Testis (tissue), 3 donors: ENCODE results near the gene RNU6-9. TPM values are rescaled to one million over a fixed set of nuclear protein-coding genes. Genes with fewer than 3 reads are reported as not detected.

Source experiments
- DNase-seq: peaks from one replicate; pipeline ENCODE4 v3.0.0-alpha.2; 2019
- H3K27ac ChIP-seq, 2 donors: fragments of 200-600 bp; sonication (generic); one replicate each; pipeline ENCODE4 v1.5.1; 2019
- H3K27me3 ChIP-seq: fragments of 200-600 bp; sonication (generic); one replicate; pipeline ENCODE4 v1.5.1; 2019
- H3K36me3 ChIP-seq: fragments of 200-600 bp; sonication (generic); one replicate; pipeline ENCODE4 v1.5.1; 2017; ENCODE audit warnings: low read depth; ENCODE audit errors: missing control alignments
- H3K4me1 ChIP-seq: fragments of 200-600 bp; sonication (generic); one replicate; pipeline ENCODE4 v1.5.1; 2019
- H3K4me3 ChIP-seq, 2 donors: fragments of 200-600 bp; sonication (generic); one replicate each; pipeline ENCODE4 v1.5.1; 2017 to 2019
- H3K9me3 ChIP-seq: fragments of 200-600 bp; sonication (generic); one replicate; pipeline ENCODE4 v1.5.1; 2017
- CTCF ChIP-seq, 3 experiments: fragments of 450-650 bp in 2 of 3; fragments of 200-600 bp in 1 of 3; sonication (generic) in 1 of 3; IDR thresholded peaks; one replicate each; pipeline ENCODE4 v1.5.1; 2016 to 2019; ENCODE audit warnings: antibody characterized with exemption in 3 of 3, mild to moderate bottlenecking in 2 of 3, moderate library complexity in 1 of 3
- POLR2A ChIP-seq: fragments of 450-650 bp; IDR thresholded peaks from one replicate; pipeline ENCODE4 v1.6.1; 2017; ENCODE audit warnings: antibody characterized with exemption, mild to moderate bottlenecking, moderate library complexity
- WGBS, 2 donors: methylation state at CpG; one replicate each; pipeline ENCODE4 v1.1.5; 2018; 5-methylcytosine and 5-hydroxymethylcytosine counted together
- intact Hi-C: fragments of 100-400 bp; cut with DNase I; formaldehyde crosslinking; loops from one replicate; pipeline ENCODE4 v1.15.1; 2023; ENCODE audit warnings: low total_unique reads
- polyA plus RNA-seq: library from polyadenylated mRNA; stranded (reverse); fragments of 350-450 nt; fragmentation: Illumina TruSeq; extraction: RNeasy Lipid Tissue Mini Kit (QIAGEN cat#74804); gene quantifications from one replicate; pipeline ENCODE4 v1.2.3, GENCODE V29; 2014; ENCODE audit warnings: low read depth, low replicate concordance; ENCODE audit not compliant: insufficient read depth
- total RNA-seq, 2 donors: library from RNA; depleted of rRNA; stranded (reverse); fragments of >200 nt; gene quantifications; one replicate each; pipeline ENCODE4 v1.2.3, GENCODE V29; 2016

The RNU6-9 gene
- total and polyA plus RNA-seq, 3 donors from 2014 or later = not detected

DNA sequence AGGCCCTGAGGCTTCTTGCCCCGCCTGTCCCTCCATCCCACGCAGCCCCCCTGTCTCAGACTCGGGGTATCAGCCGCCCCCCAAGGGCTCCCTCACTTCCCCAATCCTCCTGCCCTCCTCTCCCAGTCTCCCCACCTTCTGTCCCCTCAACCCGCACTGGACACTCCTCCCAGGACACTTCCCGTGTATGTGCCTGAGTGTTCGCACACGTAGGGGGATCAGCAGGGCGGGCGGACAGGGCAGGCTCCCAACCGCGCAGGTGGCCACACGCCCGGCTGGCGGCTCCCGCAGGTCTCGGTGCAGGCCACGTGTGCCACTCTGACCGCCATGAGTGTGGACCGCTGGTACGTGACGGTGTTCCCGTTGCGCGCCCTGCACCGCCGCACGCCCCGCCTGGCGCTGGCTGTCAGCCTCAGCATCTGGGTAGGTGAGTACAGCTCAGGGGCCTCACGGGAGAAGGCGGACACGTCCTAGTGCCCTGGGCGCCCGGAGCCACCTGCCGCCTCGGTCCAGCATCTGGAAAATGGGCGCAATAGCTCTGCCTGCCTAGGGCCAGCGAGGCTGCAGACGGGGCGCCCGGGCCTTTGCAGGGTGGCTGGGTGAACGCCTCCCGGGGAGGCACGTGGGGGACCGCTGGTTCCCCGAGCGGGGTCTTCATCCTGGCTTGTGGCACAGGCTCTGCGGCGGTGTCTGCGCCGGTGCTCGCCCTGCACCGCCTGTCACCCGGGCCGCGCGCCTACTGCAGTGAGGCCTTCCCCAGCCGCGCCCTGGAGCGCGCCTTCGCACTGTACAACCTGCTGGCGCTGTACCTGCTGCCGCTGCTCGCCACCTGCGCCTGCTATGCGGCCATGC, 26.1 kb downstream of the RNU6-9 start:
- DNase-seq = no peak
- intact Hi-C loops = loop anchor here (5.0 to 10.0 kb wide), 2 partner anchors 67 to 135 kb away; partner anchors contain the start of gene ELANE
- H3K4me3 ChIP-seq = no peak overlapping the region
- H3K27ac ChIP-seq = no peak overlapping the region
- 2 to 4% methylated on average over 32 to 40 of the region's 68 CpGs for WGBS, 2 donors
- TF ChIP-seq CTCF (IDR thresholded peaks at IDR 0.05) (no peak), POLR2A (no peak)
- H3K9me3 ChIP-seq = no peaks in the 10 kb centered on the region
- no peaks in the 10 kb centered on the region for H3K36me3 ChIP-seq
- peaks cover 16% of the 10 kb centered on the region for H3K4me1 ChIP-seq
- H3K27me3 ChIP-seq = no peaks in the 10 kb centered on the region

- Histone ChIP-seq H3K9me3 (no peaks in the 10 kb centered on the region), H3K4me3 (no peak overlapping the region), H3K27me3 (no peaks in the 10 kb centered on the region), H3K36me3 (no peaks in the 10 kb centered on the region), H3K27ac (no peak overlapping the region), H3K4me1 (peaks cover 21% of the 10 kb centered on the region)
- intact Hi-C loops = loop anchor here (5.0 to 10.0 kb wide), 2 partner anchors 68 to 135 kb away; partner anchors contain the start of gene ELANE
- TF ChIP-seq CTCF (IDR thresholded peaks at IDR 0.05) = no peak
- TF ChIP-seq POLR2A = no peak
- DNase-seq = no peak
- 1 to 3% methylated on average over 43 to 83 of the region's 84 CpGs for WGBS, 2 donors
These were observed 27.0 kb downstream of the RNU6-9 start for GRCh38 chr19:920051-920864.

DNA sequence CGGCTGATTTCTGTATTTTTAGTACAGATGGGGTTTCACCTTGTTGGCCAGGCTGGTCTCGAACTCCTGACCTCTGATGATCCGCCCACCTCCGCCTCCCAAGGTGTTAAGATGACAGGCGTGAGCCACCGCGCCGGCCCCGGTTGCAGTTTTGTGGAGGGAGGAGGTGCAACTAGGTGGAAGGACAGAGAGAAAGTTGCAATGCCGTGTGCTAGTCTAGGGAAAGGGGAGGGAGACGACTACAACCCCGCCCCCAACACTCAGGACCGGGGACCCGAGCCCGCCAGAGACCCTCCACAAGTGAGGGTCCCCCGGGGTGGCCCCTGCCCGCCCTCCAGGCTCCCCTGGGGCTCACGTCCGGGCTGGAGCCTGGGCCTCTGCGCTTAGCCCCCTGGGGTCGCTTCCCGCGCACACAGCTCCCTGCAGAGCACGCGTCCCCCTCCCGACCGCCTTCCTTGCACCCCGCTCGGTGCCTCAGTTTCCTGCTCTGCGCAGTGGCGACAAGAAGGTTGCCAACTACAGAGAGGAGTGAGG, 31.3 kb downstream of the RNU6-9 start:
- Histone ChIP-seq H3K27me3 (no peaks in the 10 kb centered on the region), H3K4me3 (peak overlapping the region; percentile 78 to 82), H3K27ac (peak overlapping the region in 1 of 2 donors; percentile 78), H3K9me3 (no peaks in the 10 kb centered on the region), H3K36me3 (no peaks in the 10 kb centered on the region), H3K4me1 (peaks cover 18% of the 10 kb centered on the region)
- intact Hi-C loops = loop anchor here (5.0 to 10.0 kb wide), 3 partner anchors 58 to 140 kb away; partner anchors contain the start of genes ELANE and WDR18
- no peak for DNase-seq
- WGBS, 2 donors = 13 to 44% methylated on average over 7 to 29 of the region's 31 CpGs
- no peak for TF ChIP-seq CTCF (IDR thresholded peaks at IDR 0.05)
- no peak for TF ChIP-seq POLR2A

- no peaks in the 10 kb centered on the region for H3K9me3 ChIP-seq
- peaks cover 18% of the 10 kb centered on the region for H3K4me1 ChIP-seq
- H3K36me3 ChIP-seq = no peaks in the 10 kb centered on the region
- 0 to 1% methylated on average over 8 to 39 of the region's 39 CpGs for WGBS, 2 donors
- H3K4me3 ChIP-seq = peak overlapping the region; percentile 78 to 82
- peak overlapping the region; percentile 21 to 78 for H3K27ac ChIP-seq
- peak; percentile 82 for DNase-seq
- intact Hi-C loops = loop anchor here (5.0 to 10.0 kb wide), 2 partner anchors 57 to 140 kb away; partner anchors contain the start of gene WDR18
- TF ChIP-seq POLR2A = no peak
- TF ChIP-seq CTCF (IDR thresholded peaks at IDR 0.05) = no peak
- no peaks in the 10 kb centered on the region for H3K27me3 ChIP-seq
These were observed 31.8 kb downstream of the RNU6-9 start for GRCh38 chr19:925087-925525.
